Measurements from ENCODE around the gene ALDH18A1.
"Not testable (repeated sequence)": the region's sequence is repeated elsewhere in the genome, so short reads cannot be mapped to it uniquely, and the experiment has no call there.

ALDH18A1 gene

DNA sequence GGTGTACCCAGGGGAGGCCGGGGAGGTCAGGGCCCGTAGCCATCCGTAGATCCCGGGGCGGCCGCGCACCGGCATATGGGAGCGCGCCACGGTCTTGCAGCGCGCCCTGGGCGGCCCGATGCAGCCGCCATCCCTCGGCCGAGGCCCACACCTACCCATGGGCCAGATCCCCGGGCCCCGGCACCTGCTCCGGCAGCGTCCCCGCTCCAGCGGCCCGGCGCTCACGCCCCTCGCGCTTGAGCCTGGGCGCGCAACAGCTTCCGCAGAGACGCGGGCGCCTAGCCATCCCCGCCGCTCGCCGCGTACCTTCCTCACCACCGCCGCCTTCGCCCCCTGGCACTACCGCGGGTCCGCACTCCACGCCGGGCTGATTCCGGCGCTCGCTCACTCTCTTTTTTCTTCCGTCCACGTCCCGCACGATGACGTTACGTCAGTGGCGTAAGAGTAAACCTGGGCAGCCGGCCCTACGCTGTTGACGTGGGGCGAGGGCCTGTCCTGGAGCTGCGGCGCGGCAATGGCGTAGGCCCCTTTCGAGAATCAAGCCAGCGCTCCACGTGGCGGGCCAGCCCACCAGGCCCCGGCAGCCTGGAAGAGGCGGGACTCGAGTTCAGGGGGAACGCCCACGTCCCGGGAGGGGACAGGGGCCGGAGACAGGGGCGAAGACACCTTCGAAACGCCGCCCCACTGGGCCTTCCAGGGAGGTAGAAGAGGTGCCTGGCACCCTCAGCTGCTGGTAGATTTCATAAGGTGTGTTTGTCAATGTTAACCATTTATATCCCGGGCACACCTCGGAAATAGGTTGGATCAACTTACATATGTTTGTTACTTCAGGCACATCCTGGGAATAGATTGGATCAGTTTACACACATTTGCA lies at the start of gene ALDH18A1:
Gene ALDH18A1, minus strand, starts transcription at position 421 of the 874 bp plus-strand sequence. CDS start 3,334 bp downstream, outside the sequence.
- peak within 1 kb of the TSS; percentile 87 for H3K4me3 ChIP-seq (ENCODE audit: low read depth, low read length)

DNA sequence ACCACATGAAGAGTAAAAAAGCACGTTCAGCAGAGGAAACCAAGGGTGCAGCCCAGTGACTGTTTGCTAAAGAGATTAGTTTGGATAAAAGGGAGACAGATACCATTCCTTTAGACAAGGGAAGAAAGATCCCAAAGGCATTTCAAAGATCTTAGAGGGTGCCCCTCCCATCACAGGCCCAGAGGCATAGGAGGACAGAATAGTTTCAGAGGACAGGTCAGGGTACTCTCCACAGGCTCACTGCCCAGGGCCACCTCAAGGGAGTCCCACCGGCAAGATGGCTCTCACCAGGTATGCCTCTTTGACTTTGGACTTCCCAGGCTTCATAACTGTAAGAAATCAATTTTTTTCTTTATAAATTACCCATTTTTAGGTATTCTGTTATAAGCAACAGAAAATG lies 41.9 kb upstream of the ALDH18A1 start:
- no peak overlapping the region for H3K4me3 ChIP-seq (ENCODE audit: low read depth, low read length)

- H3K4me3 ChIP-seq (ENCODE audit: low read depth, low read length): no peak overlapping the region
These were observed 40.9 kb upstream of the ALDH18A1 start for GRCh38 chr10:95697429-95697828.

DNA sequence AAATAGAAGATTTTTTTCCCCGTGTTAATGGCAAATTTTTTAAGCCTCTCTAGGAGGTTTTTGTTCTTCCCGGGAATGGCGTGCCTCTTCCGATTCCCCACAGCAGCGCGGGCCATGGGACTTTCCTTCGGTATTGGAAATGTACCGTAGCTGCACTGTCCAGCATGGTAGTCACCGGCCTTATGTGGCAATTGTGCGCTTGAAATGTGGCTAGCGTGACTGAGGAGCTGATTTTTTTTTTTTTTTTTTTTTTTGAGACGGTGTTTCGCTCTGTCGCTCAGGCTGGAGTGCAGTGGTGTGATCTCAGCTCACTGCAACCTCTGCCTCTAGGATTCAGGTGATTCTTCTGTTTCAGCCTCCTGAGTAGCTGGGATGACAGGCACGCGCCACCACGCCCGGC lies 38.2 kb upstream of the ALDH18A1 start:
- H3K4me3 ChIP-seq (ENCODE audit: low read depth, low read length): no peak overlapping the region

DNA sequence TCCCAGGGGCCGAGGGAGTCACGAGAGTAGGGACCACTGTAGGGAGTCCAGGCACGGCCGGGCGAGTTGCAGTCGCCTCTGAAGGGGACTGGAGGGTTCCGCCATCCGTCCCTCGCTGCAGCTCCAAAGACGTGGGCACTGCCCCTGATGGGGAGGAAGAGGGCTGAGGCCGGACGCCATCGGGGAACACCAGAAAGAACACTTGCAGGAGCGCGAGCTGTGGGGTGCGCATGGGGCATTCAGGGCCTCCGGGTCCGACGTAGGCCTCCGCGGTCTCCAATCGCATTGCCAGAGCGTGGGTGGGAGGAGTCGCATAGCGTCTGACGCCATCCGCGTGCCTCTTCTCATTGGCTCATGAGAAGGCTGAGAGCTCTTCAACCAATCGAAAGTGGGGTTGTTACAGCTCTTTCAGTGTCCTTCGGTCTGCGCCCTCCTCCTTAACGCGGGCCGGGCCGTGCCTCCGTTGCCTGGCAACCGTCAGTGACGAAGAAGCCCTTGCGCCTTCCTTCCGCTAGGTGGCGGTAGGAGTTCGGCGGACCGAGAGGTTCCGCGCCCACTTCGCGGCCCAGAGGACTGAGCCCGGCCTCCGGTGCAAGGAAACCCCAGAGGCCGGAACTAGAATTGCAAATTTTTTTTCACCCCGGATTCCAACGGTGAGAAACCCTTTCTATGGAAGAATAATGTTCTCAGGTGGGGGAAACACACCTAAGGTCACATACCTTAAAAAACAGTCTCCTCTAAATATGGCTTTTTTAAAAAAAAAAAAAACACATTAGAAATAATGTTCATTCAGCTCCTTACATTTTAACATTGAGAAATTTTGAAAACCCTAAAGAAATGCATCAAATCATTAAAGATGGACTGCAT lies 37.4 kb upstream of the ALDH18A1 start, which contains the start of gene TCTN3:
Gene TCTN3, minus strand, starts transcription at position 260 of the 867 bp plus-strand sequence. Its CDS starts 28 bp downstream, at position 232.
- H3K4me3 ChIP-seq (ENCODE audit: low read depth, low read length): peak within 1 kb of the TSS; percentile 85

GRCh38 chr10:95693071-95693667 lies 36.7 kb upstream of the ALDH18A1 start:
- H3K4me3 ChIP-seq (ENCODE audit: low read depth, low read length): peak overlapping the region; percentile 85

DNA sequence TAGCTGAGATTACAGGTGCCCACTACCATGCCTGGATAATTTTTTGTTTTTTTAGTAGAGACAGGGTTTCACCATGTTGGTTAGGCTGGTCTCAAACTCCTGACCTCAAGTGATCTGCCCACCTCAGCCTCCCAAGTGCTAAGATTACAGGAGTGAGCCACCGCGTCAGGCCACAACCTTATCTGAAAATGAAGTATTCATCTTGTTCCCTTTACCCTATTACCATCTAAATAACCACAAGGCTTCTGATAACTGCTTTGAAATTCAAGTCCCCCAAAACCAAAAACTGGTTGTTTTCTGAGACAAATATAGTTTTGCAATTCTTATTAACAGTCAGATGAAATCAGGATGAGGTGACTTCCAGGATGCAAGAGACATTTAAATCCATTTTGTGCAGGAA lies 34.8 kb upstream of the ALDH18A1 start:
- no peak overlapping the region for H3K4me3 ChIP-seq (ENCODE audit: low read depth, low read length)

DNA sequence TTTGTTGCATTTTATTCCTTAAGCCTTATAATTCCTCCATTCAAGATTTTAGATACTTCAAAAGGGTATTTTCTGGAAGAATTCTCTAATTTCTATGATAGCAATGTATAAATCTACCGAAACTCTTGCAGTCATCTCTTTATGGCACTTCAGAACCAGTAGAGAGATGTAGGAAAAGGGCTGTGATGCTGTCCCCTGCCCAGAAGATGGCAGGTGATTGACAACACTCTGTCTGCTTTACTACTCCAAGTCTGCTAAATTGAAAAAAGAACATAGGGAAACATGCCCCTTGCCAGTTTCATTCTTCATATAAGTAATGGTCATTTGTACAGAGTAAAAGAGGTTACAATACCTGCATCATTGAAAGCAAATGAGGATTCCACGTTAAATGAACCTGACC lies 32.1 kb upstream of the ALDH18A1 start:
- H3K4me3 ChIP-seq (ENCODE audit: low read depth, low read length): no peak overlapping the region

DNA sequence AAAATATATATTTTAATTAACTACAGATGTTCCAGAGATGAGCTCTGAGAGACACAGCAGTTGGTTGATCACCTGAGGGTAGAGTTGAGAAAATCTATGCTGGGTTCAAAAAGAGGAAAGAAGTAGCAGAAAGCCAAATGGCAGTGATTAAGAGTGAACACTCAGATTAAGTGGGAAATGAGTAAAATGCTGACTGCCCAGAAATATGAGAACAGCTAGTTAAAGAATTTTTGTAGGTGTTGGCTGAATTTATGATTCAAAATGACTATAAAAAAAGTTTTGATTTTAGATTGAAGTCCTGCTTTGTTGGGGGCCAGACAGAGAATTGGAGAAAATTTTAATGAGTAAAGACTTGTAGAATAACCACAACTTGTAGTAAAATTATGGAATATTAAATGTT lies 27.5 kb upstream of the ALDH18A1 start:
- no peak overlapping the region for H3K4me3 ChIP-seq (ENCODE audit: low read depth, low read length)

- H3K4me3 ChIP-seq (ENCODE audit: low read depth, low read length): no peak overlapping the region
These were observed 19.0 kb upstream of the ALDH18A1 start for GRCh38 chr10:95675403-95676116.

- no peak overlapping the region for H3K4me3 ChIP-seq (ENCODE audit: low read depth, low read length)
These were observed 18.1 kb upstream of the ALDH18A1 start for GRCh38 chr10:95674643-95675042.

- not testable (repeated sequence) for H3K4me3 ChIP-seq (ENCODE audit: low read depth, low read length)
These were observed 16.1 kb upstream of the ALDH18A1 start for GRCh38 chr10:95672641-95673040.

GRCh38 chr10:95664543-95664942 lies 8.0 kb upstream of the ALDH18A1 start:
- H3K4me3 ChIP-seq (ENCODE audit: low read depth, low read length): no peak overlapping the region

DNA sequence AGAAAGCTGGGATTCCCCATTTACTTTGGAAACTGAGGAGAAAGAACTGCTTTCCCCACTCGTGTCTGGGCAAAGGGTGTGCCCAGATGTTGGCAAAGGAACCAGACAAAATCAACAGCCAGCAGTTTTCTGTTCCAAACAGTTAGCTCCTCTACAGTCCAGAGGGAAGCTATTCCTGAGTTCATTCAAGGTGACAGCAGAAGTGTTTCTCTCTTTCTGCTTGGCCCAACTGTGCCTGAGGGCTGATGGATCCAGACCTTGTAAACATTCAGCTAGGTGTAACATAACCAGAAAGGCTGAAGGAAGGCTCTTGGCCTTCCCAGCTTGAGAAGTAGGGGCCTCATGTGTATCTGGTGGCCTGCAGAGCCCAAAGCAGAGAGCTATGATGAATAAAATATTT lies 7.0 kb upstream of the ALDH18A1 start:
- H3K4me3 ChIP-seq (ENCODE audit: low read depth, low read length): no peak overlapping the region

- no peak overlapping the region for H3K4me3 ChIP-seq (ENCODE audit: low read depth, low read length)
These were observed 5.3 kb upstream of the ALDH18A1 start for GRCh38 chr10:95661818-95662217.

- no peak overlapping the region for H3K4me3 ChIP-seq (ENCODE audit: low read depth, low read length)
These were observed 3.8 kb upstream of the ALDH18A1 start for GRCh38 chr10:95660283-95660682.

GRCh38 chr10:95657250-95657649 lies 739 bp upstream of the ALDH18A1 start:
- peak overlapping the region; percentile 87 for H3K4me3 ChIP-seq (ENCODE audit: low read depth, low read length)

- H3K4me3 ChIP-seq (ENCODE audit: low read depth, low read length): peak overlapping the region; percentile 87
These were observed 780 bp downstream of the ALDH18A1 start for GRCh38 chr10:95655571-95656290.

DNA sequence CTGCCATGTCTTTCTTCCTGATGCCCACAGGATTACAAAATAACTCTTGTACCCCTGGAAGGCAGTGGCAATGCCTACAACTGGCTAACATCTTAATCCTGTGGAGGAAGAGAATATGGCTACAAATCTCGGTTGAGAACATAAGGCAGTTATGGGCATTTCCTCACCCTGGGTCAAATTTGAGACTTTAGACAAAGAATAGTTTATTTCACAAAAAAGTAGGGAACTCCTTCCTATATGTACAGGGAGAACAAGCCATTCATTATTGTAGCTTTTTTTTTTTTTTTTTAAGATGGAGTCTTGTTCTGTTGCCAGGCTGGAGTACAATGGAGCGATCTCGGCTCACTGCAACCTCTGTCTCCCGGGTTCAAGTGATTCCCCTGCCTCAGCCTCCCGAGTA lies 2.6 kb downstream of the ALDH18A1 start:
- H3K4me3 ChIP-seq (ENCODE audit: low read depth, low read length): no peak overlapping the region

Measured in iPS-11a (cell line).